Measurements from ENCODE around the gene PCSK9.

DNA sequence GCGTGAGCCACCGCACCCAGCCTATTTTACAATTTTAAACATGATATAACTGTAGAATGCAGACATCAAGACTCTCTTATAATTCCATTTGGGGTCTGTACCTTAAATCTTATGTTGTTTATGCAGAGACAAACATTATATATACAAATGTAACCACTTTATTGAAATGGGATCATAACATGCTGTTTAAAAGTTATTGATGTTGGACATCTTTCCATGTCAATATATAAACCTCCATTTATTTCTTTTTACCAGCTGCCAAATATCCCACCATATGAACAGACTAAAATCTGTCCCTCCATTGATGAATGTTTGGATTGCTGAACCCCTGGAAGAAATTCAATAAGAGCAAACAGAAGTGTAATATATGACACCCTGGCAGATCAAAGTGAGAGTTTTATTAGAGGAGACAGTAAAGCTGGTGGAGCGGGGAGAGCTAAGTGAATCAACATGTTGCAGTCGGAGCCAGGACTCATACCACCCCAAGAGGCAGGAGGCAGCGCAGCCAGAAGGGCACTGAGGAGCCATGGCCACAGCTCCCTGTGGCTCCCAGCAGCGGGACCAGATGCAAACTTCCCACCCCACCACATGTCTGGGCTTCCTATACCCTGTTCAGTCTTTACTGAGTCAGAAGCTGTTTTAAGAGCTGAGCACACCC, 4.7 kb upstream of the PCSK9 start:
- no peak for TF ChIP-seq POLR2A (IDR thresholded peaks at IDR 0.05; ENCODE audit: low read length)
- TF ChIP-seq GATA1 (IDR thresholded peaks at IDR 0.05; ENCODE audit: low read depth, low read length), result no peak

Measured in erythroblast (primary cell).